ENCODE measurements around the gene BAIAP2L1. TPM values are rescaled to one million over a fixed set of nuclear protein-coding genes. Genes with fewer than 3 reads are reported as not detected.
A peak's percentile ranks its signal among the peaks of the same experiment; 100 is the strongest.
"Not testable (repeated sequence)": the region's sequence is repeated elsewhere in the genome, so short reads cannot be mapped to it uniquely, and the experiment has no call there.

The BAIAP2L1 gene
- total and polyA plus RNA-seq, 2 experiments from 2014 or later, result 24.1 to 38.3 TPM

GRCh38 chr7:98413655-98414054 lies 12.8 kb upstream of the BAIAP2L1 start:
- not testable (repeated sequence) for H3K27ac Mint-ChIP-seq; H3K36me3 Mint-ChIP-seq (ENCODE audit: low read depth); H3K27me3 Mint-ChIP-seq (ENCODE audit: insufficient read depth, low read depth, poor library complexity)

GRCh38 chr7:98409843-98410242 lies 9.0 kb upstream of the BAIAP2L1 start:
- peaks cover 3% of the 10 kb centered on the region for H3K27me3 Mint-ChIP-seq (ENCODE audit: insufficient read depth, low read depth, poor library complexity)
- Histone ChIP-seq H3F3A (replicated peaks; ENCODE audit: low read depth) (no peaks in the 10 kb centered on the region), H3K9me2 (ENCODE audit: insufficient read depth) (no peaks in the 10 kb centered on the region), H4K20me1 (replicated peaks; ENCODE audit: insufficient read depth) (no peaks in the 10 kb centered on the region), H3K4me1 (ENCODE audit: insufficient read depth) (no peaks in the 10 kb centered on the region), H2AFZ (no peak overlapping the region), H3K79me2 (replicated peaks; ENCODE audit: insufficient read depth) (no peaks in the 10 kb centered on the region), H3K27me3 (ENCODE audit: insufficient read depth) (no peaks in the 10 kb centered on the region), H3K36me3 (ENCODE audit: insufficient read depth) (no peaks in the 10 kb centered on the region), H3K4me2 (no peak overlapping the region), H3K27ac (ENCODE audit: low read depth) (no peak overlapping the region), H3K4me3 (no peak overlapping the region)
- ATAC-seq, result no peak
- no peaks in the 10 kb centered on the region for H3K4me1 Mint-ChIP-seq
- DNase-seq (ENCODE audit: low spot score), result no peak
- H3K4me3 Mint-ChIP-seq, result no peak overlapping the region
- H3K27ac Mint-ChIP-seq, result no peak overlapping the region
- H3K36me3 Mint-ChIP-seq (ENCODE audit: low read depth), result no peaks in the 10 kb centered on the region
- no peaks in the 10 kb centered on the region; the same call in 2 of the 3 replicates for H3K9me3 Mint-ChIP-seq
- TF ChIP-seq POLR2AphosphoS5 (IDR thresholded peaks at IDR 0.05; ENCODE audit: low read depth) (no peak), REST (IDR thresholded peaks at IDR 0.05; ENCODE audit: unreplicated experiment) (no peak), NANOG (IDR thresholded peaks at IDR 0.05; ENCODE audit: borderline replicate concordance) (no peak), ZNF462 (CRISPR knock-in tag; IDR thresholded peaks at IDR 0.05) (no peak), CREB1 (CRISPR knock-in tag; IDR thresholded peaks at IDR 0.05; ENCODE audit: low read depth) (no peak)
- TF ChIP-seq, protein P1, sequence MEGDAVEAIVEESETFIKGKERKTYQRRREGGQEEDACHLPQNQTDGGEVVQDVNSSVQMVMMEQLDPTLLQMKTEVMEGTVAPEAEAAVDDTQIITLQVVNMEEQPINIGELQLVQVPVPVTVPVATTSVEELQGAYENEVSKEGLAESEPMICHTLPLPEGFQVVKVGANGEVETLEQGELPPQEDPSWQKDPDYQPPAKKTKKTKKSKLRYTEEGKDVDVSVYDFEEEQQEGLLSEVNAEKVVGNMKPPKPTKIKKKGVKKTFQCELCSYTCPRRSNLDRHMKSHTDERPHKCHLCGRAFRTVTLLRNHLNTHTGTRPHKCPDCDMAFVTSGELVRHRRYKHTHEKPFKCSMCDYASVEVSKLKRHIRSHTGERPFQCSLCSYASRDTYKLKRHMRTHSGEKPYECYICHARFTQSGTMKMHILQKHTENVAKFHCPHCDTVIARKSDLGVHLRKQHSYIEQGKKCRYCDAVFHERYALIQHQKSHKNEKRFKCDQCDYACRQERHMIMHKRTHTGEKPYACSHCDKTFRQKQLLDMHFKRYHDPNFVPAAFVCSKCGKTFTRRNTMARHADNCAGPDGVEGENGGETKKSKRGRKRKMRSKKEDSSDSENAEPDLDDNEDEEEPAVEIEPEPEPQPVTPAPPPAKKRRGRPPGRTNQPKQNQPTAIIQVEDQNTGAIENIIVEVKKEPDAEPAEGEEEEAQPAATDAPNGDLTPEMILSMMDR (conservative IDR thresholded peaks at IDR 0.05; ENCODE audit: low read depth in 2 of 2), result no peak

More at GRCh38 chr7:98413655-98414054, 12.8 kb upstream of the BAIAP2L1 start:
- not testable (repeated sequence) for H3K4me2 ChIP-seq; H3K27ac ChIP-seq (ENCODE audit: low read depth); H4K20me1 ChIP-seq (replicated peaks; ENCODE audit: insufficient read depth); H3K4me3 Mint-ChIP-seq; H3K36me3 ChIP-seq (ENCODE audit: insufficient read depth); DNase-seq (ENCODE audit: low spot score); H3K9me2 ChIP-seq (ENCODE audit: insufficient read depth); H3F3A ChIP-seq (replicated peaks; ENCODE audit: low read depth); H3K27me3 ChIP-seq (ENCODE audit: insufficient read depth); H3K4me1 Mint-ChIP-seq; H3K4me1 ChIP-seq (ENCODE audit: insufficient read depth); H3K79me2 ChIP-seq (replicated peaks; ENCODE audit: insufficient read depth); H3K4me3 ChIP-seq; H3K9me3 Mint-ChIP-seq; H2AFZ ChIP-seq; ATAC-seq
- TF ChIP-seq, protein P1 (conservative IDR thresholded peaks at IDR 0.05; ENCODE audit: low read depth in 2 of 2), result peak in 1 of 2 experiments; percentile 52; a peak in 3 of 4 replicates

Measured in GM23338 (cell line).